HEK293T (cell line): ENCODE measurements around the gene RAB31.

Experiments used
- ARNT ChIP-seq: fragments of 450-650 bp; IDR thresholded peaks from 2 replicates; pipeline ENCODE4 v1.6.1; 2017; ENCODE audit warnings: mild to moderate bottlenecking
- BHLHE40 ChIP-seq: fragments of 450-650 bp; IDR thresholded peaks from 2 replicates; pipeline ENCODE4 v1.6.1; 2016; ENCODE audit warnings: mild to moderate bottlenecking, moderate library complexity, borderline replicate concordance
- ELF4 ChIP-seq: fragments of 450-650 bp; IDR thresholded peaks from 2 replicates; pipeline ENCODE4 v1.6.1; 2017; ENCODE audit warnings: antibody characterized with exemption
- FOXA1 ChIP-seq: fragments of 450-650 bp; IDR thresholded peaks from 2 replicates; pipeline ENCODE4 v1.6.1; 2016; ENCODE audit warnings: mild to moderate bottlenecking
- FOXK2 ChIP-seq: fragments of 450-650 bp; IDR thresholded peaks from 2 replicates; pipeline ENCODE4 v1.6.1; 2016; ENCODE audit warnings: mild to moderate bottlenecking
- FOXM1 ChIP-seq: fragments of 450-650 bp; IDR thresholded peaks from 2 replicates; pipeline ENCODE4 v1.6.1; 2017; ENCODE audit warnings: mild to moderate bottlenecking, borderline replicate concordance
- HDGF ChIP-seq: fragments of 450-650 bp; IDR thresholded peaks from 2 replicates; pipeline ENCODE4 v1.6.1; 2017; ENCODE audit warnings: antibody characterized with exemption, borderline replicate concordance
- L3MBTL2 ChIP-seq: fragments of 450-650 bp; conservative IDR thresholded peaks from 2 replicates; pipeline ENCODE4 v1.6.1; 2016; ENCODE audit warnings: mild to moderate bottlenecking
- SP1 ChIP-seq: fragments of 450-650 bp; IDR thresholded peaks from 2 replicates; pipeline ENCODE4 v1.6.1; 2017

DNA sequence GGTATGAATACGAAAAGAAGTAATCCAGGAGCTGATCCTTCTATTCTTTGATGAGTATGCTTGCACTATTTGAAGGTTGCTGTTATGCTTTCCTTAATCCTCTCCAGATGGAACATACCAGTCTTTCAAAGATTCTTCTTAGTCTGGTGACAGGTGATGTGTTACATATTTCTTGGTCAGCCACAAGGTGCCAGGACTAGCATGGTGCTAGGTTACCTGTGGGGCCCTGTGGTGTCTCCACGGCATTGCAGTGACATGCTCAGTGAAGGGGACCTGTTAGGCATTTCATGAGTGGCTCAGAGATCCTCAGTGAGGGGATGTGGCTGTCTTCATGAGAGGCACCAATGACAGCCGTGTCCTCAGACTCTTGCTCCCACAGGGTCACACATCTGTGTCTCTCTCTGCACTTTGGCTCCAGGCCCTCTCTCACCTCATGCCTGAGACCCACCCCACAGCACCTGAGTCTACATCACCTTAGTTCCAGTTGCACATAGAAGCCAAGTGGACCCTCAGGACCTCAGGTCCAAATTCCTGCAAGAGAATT is 13.1 kb upstream of the RAB31 start:
- TF ChIP-seq HDGF (no peak), SP1 (no peak), ELF4 (no peak), L3MBTL2 (no peak), ARNT (no peak), FOXM1 (no peak), FOXA1 (no peak), FOXK2 (no peak), BHLHE40 (no peak)
